C4-2B (cell line): ENCODE measurements around the gene NLRP14.
A peak's percentile ranks its signal among the peaks of the same experiment; 100 is the strongest.

Experiments used
- H3K27ac ChIP-seq: fragments of 450-650 bp; 2 replicates; pipeline ENCODE4 v1.5.1; 2017
- CTCF ChIP-seq: fragments of 450-650 bp; conservative IDR thresholded peaks from 2 replicates; pipeline ENCODE4 v1.5.1; 2017; ENCODE audit warnings: mild to moderate bottlenecking
- ZFX ChIP-seq: fragments of 450-650 bp; IDR thresholded peaks from 2 replicates; pipeline ENCODE4 v1.6.1; 2017

Gene NLRP14

GRCh38 chr11:6992457-6993417 lies 27.5 kb upstream of the NLRP14 start:
- TF ChIP-seq CTCF (no peak), ZFX (no peak)
- H3K27ac ChIP-seq, result no peak overlapping the region

DNA sequence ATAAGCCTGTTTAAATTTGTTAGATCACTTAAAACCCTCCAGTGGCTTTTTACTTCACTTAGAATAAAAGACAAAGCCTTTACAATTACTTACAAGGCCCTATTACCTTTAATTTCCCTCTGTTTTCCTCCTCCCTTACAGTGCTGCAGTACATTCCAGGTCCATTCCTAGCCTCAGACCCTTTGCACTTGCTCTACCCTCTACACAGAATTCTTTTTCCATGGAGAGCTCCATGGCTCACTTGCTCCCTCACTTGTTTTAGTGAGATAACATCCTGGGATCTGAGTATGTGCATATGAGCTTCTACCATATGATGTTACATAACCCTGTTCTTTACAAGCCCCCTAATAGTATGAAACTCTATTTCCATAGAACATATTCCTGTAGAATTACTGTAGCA lies 24.6 kb upstream of the NLRP14 start:
- TF ChIP-seq ZFX, result no peak
- TF ChIP-seq CTCF, result no peak
- H3K27ac ChIP-seq, result no peak overlapping the region

DNA sequence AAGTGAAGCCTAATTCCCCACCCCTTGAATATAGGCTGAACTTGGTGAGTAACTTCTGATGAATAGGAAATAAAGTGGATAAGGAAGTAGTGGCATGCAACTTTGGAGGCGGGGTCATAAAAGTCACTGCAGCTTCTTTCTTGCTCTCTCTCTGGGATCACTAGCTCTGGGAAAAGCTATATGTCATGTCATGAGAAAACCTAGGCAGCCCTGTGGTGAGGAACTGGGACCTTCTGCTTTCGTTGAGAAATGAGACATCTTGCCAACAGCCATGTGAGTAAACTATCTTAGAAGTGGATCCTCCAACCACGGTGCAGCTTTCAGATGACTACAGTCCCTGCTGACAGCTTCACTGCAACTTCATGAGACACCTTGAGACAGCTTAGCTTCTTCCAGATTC lies 15.8 kb upstream of the NLRP14 start:
- TF ChIP-seq CTCF (no peak), ZFX (no peak)
- no peak overlapping the region for H3K27ac ChIP-seq

- no peak for TF ChIP-seq ZFX
- no peak for TF ChIP-seq CTCF
- H3K27ac ChIP-seq, result no peak overlapping the region
Measured at GRCh38 chr11:7014118-7014517, 6.2 kb upstream of the NLRP14 start.

DNA sequence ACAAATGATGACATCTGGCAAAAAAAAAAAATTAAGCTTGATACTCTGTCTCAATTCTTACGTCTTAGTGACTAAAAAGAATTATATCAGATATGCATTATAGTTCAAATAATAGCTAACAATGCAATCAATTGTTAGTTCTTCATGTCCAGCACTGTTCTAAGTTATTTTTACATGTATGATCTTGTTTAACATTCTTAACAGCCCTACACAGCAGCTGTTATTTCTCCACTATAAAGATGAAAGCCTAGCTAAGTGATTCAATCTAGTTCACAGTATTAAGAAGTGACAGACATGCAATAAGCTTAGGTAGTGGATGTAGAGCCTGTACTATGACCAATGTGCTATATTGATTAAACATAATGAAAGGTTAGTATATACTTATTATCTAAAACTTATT lies 4.3 kb upstream of the NLRP14 start:
- H3K27ac ChIP-seq, result no peak overlapping the region
- no peak for TF ChIP-seq CTCF
- TF ChIP-seq ZFX, result no peak

DNA sequence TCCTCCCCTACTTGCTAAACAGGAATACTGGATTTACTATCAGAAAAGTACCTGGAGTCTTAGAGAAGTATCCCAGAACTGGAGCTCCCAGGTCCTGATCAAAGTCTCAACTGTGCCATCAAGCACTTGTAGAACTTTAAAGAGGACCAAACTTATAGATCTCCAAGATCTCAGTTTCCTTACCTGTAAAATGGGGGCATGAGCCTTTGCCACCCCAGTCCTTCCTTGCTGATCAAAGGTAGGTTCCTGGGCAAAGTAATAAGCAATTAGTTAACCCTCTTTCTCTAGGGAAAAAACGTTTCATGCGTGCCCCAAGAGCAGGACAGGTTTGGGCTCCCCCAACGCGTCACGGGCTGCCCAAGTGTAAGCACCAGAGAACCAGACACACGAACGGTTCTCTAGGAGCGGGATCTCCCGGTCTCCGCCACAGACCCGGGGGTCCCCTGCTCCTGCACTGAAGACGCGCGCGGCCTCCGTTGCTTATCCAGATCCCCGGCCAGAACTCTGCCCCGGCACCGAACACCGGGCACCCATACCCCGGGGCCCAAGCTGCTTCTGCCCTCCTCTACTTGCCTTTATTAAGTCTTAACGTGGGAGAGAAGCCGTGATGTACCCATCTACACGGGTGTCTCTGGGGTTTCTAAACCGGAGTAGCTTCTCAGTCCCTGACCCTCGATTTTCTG lies 638 bp upstream of the NLRP14 start:
- TF ChIP-seq ZFX, result no peak
- TF ChIP-seq CTCF, result no peak
- H3K27ac ChIP-seq, result peak overlapping the region; percentile 74

DNA sequence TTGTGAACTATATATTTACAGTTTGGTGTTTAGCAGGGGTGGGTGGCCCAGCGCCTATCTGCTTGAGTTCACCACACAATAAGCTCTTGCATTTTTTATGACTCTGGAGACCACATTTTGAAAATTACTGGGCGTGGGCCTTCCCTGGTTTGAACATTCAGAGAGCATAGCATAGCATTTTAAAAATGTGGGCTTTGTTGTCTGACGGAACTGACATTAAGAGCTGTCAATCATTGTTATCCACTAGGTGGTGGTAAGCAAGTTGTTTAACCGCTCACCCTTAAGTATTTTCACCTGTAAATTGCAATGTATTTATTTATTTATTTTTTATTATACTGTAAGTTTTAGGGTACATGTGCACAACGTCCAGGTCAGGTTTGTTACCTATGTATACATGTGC lies 1.0 kb downstream of the NLRP14 start:
- no peak overlapping the region for H3K27ac ChIP-seq
- no peak; the same call in 1 of the 2 replicates for TF ChIP-seq CTCF
- TF ChIP-seq ZFX, result no peak
